TTC549 (cell line): ENCODE data around the gene OR4C5.
"Not testable (repeated sequence)": the region's sequence is repeated elsewhere in the genome, so short reads cannot be mapped to it uniquely, and the experiment has no call there.

Experiments
- FAIRE-seq: peaks from 2 replicates; lab custom pipeline; 2012; peaks lifted over from hg19 to GRCh38; lab: Jason Lieb, UNC

The OR4C5 gene

GRCh38 chr11:48366365-48366764 is at the start of gene OR4C5:
Gene OR4C5, minus strand, starts transcription at chr11:48366465. Its CDS starts 0 bp downstream, at chr11:48366465.
- no peak for FAIRE-seq

- no peak for FAIRE-seq
Observed at GRCh38 chr11:48384670-48385069, 18.4 kb upstream of the OR4C5 start.

DNA sequence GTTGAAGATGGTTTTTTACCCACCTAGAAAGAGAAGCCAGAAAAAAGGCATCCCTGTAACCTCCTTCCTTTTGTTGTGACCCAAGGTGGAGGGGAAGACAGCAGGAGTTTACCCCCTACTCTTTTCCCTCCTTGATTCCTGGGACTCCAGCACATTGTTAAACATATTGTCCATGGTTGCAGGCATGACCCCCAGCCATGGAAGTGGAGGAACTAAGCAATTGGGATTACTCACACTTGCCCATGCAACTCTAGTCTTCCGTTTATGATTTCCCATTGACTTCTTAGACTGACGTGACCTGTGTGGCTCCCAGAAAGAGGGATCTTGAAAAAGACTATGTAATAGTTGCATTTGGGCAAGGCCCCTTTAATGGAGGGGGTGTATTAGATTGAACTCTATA is 17.9 kb upstream of the OR4C5 start:
- FAIRE-seq, result not testable (repeated sequence)

GRCh38 chr11:48361289-48361688 is 5.0 kb downstream of the OR4C5 start:
- not testable (repeated sequence) for FAIRE-seq

DNA sequence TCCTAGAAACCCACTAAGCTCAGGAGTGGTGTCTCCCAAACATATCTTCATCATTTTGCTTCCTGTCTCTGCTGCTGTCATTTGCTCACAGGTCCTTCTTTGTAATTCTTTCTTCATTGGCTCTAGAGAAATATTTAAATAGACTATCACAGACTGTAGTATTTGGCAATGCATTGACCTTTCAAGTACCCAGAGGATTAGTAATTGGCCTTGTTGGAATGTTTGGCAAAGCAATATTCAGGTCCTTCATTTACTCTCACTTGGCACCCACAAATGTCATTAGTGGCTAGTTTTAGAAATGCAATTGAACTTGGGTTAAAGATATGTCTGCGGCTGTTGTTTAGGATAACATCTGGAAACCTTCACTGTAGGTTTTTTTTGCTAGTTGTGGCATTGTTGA is 11.6 kb downstream of the OR4C5 start:
- no peak for FAIRE-seq

GRCh38 chr11:48354013-48354412 is 12.3 kb downstream of the OR4C5 start:
- FAIRE-seq, result no peak

- not testable (repeated sequence) for FAIRE-seq
Observed at GRCh38 chr11:48346286-48346685, 20.0 kb downstream of the OR4C5 start.

- FAIRE-seq, result not testable (repeated sequence)
Observed at GRCh38 chr11:48342505-48342904, 23.8 kb downstream of the OR4C5 start.

DNA sequence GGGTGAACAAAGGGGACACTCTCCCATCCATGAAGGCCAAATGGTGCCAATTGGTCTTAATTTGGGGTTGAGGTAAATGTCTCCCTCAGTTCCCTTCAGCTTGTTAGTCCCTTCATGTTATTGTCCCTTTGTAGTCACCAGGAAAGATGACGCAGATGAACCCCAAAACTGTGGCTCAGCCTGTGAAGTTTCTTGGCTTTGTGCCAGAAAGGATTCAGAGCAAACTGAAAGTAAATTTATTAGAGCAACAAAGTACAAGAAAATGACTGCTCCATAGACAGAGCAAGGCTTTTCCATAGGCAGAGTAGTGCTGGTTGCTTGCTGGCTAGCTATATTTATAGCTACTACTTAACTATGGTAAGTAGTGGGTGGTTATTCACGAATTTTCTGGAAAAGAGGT is 24.8 kb downstream of the OR4C5 start:
- FAIRE-seq, result no peak

DNA sequence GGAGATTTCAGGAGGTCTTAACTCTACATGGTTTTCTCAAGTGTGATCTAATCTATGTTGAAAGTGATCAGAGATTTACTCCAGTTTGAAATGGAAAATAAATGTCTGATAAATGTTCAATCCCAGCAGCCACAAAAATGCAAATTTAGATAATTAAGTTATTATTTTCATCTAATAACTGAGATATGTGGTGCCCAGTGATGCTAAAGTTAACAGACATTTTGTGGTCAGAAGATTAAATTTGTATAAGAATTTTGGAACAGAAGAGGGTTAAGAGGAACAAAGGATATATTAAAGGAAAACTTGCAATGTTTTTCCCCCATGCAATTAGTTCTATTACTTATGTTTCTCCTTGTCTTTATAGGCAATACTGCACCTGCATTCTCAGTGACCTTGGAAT is 41.6 kb downstream of the OR4C5 start, which contains the start of gene OR4C3:
Gene OR4C3, plus strand, starts transcription at position 301 of the 400 bp plus-strand sequence. CDS start 102 bp downstream, outside the sequence.
- not testable (repeated sequence) for FAIRE-seq

- not testable (repeated sequence) for FAIRE-seq
Observed at GRCh38 chr11:48319813-48320212, 46.5 kb downstream of the OR4C5 start.
